ENCODE measurements around the gene SAPCD1.

DNA sequence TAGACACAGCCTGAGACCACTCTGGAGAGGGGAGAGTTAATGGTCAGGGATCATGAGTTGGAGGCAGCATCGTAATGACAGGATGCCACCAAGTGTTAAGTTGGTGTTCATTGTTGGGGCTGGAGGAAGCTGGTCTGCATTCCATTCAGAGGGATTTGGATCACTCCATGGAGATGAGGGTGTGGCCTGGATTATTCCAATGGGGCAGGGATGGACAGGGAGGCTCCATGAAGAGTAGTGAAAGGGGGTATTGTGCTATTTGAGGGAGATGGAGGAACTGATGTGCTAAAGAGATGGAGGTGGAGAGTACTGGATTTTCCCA lies 1.1 kb downstream of the SAPCD1 start:
- TF ChIP-seq YY1 (IDR thresholded peaks at IDR 0.05; ENCODE audit: insufficient read depth, insufficient read length) (no peak), SUZ12 (IDR thresholded peaks at IDR 0.05; ENCODE audit: extremely low read depth, insufficient read depth, insufficient read length) (no peak)

Measured in NT2/D1 (cell line).